Testis (tissue), 3 donors: ENCODE results near the gene PROC. TPM values are rescaled to one million over a fixed set of nuclear protein-coding genes. Genes with fewer than 3 reads are reported as not detected.

Source experiments
- DNase-seq: peaks from one replicate; pipeline ENCODE4 v3.0.0-alpha.2; 2019
- H3K27ac ChIP-seq, 2 donors: fragments of 200-600 bp; sonication (generic); one replicate each; pipeline ENCODE4 v1.5.1; 2019
- H3K27me3 ChIP-seq: fragments of 200-600 bp; sonication (generic); one replicate; pipeline ENCODE4 v1.5.1; 2019
- H3K36me3 ChIP-seq: fragments of 200-600 bp; sonication (generic); one replicate; pipeline ENCODE4 v1.5.1; 2017; ENCODE audit warnings: low read depth; ENCODE audit errors: missing control alignments
- H3K4me1 ChIP-seq: fragments of 200-600 bp; sonication (generic); one replicate; pipeline ENCODE4 v1.5.1; 2019
- H3K4me3 ChIP-seq, 2 donors: fragments of 200-600 bp; sonication (generic); one replicate each; pipeline ENCODE4 v1.5.1; 2017 to 2019
- H3K9me3 ChIP-seq: fragments of 200-600 bp; sonication (generic); one replicate; pipeline ENCODE4 v1.5.1; 2017
- POLR2A ChIP-seq: fragments of 450-650 bp; IDR thresholded peaks from one replicate; pipeline ENCODE4 v1.6.1; 2017; ENCODE audit warnings: antibody characterized with exemption, mild to moderate bottlenecking, moderate library complexity
- WGBS, 2 donors: methylation state at CpG; one replicate each; pipeline ENCODE4 v1.1.5; 2018; 5-methylcytosine and 5-hydroxymethylcytosine counted together
- intact Hi-C: fragments of 100-400 bp; cut with DNase I; formaldehyde crosslinking; loops from one replicate; pipeline ENCODE4 v1.15.1; 2023; ENCODE audit warnings: low total_unique reads
- polyA plus RNA-seq: library from polyadenylated mRNA; stranded (reverse); fragments of 350-450 nt; fragmentation: Illumina TruSeq; extraction: RNeasy Lipid Tissue Mini Kit (QIAGEN cat#74804); gene quantifications from one replicate; pipeline ENCODE4 v1.2.3, GENCODE V29; 2014; ENCODE audit warnings: low read depth, low replicate concordance; ENCODE audit not compliant: insufficient read depth
- total RNA-seq, 2 donors: library from RNA; depleted of rRNA; stranded (reverse); fragments of >200 nt; gene quantifications; one replicate each; pipeline ENCODE4 v1.2.3, GENCODE V29; 2016
- TF ChIP-seq, protein P1 (sequence below), 3 experiments: fragments of 450-650 bp in 2 of 3; fragments of 200-600 bp in 1 of 3; sonication (generic) in 1 of 3; IDR thresholded peaks; one replicate each; pipeline ENCODE4 v1.5.1; 2016 to 2019; ENCODE audit warnings: antibody characterized with exemption in 3 of 3, mild to moderate bottlenecking in 2 of 3, moderate library complexity in 1 of 3

The PROC gene
- total and polyA plus RNA-seq, 3 donors from 2014 or later: 0.63 TPM; not detected in 2

DNA sequence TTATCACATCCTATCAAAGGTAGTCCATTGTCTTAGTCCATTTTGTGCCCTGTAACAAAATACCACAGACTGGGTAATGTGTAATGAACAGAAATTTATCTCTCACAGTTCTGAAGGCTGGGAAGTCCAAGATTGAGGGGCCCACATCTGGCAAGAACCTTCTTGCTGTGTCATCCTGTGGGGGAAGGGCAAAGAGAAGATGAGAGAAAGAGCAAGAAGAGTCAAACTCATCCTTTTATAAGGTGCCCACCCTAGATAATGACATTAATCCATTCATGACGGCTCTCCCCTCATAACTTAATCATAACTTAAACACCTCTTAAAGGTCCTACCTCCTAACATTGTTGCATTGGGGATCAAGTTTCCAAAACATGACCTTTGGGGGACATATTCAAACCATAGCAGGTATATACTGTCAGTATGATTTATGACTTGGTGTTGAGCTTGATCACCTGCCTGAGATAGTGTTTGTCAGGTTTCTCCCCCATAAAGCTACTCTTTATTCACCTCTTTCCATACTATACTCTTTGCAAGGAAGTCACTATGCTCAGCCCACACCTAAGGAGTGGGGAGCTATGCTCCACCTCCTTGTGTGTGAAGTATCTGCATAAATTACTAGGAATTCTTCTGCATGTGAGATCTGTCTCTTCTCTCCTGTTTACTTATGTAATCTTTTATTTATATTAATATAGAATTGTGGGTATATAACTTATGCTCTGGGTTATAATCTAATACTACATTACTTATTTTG, 25.2 kb upstream of the PROC start:
- intact Hi-C loops: no loop called here
- H3K27ac ChIP-seq: no peak overlapping the region
- WGBS, 2 donors: 88 to 93% methylated on average over 1 of the region's 1 CpG
- H3K4me3 ChIP-seq: no peak overlapping the region
- no peaks in the 10 kb centered on the region for H3K9me3 ChIP-seq
- DNase-seq: no peak
- H3K27me3 ChIP-seq: no peaks in the 10 kb centered on the region
- no peaks in the 10 kb centered on the region for H3K36me3 ChIP-seq
- TF ChIP-seq, protein P1, sequence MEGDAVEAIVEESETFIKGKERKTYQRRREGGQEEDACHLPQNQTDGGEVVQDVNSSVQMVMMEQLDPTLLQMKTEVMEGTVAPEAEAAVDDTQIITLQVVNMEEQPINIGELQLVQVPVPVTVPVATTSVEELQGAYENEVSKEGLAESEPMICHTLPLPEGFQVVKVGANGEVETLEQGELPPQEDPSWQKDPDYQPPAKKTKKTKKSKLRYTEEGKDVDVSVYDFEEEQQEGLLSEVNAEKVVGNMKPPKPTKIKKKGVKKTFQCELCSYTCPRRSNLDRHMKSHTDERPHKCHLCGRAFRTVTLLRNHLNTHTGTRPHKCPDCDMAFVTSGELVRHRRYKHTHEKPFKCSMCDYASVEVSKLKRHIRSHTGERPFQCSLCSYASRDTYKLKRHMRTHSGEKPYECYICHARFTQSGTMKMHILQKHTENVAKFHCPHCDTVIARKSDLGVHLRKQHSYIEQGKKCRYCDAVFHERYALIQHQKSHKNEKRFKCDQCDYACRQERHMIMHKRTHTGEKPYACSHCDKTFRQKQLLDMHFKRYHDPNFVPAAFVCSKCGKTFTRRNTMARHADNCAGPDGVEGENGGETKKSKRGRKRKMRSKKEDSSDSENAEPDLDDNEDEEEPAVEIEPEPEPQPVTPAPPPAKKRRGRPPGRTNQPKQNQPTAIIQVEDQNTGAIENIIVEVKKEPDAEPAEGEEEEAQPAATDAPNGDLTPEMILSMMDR (IDR thresholded peaks at IDR 0.05): no peak
- H3K4me1 ChIP-seq: peaks cover 7% of the 10 kb centered on the region

DNA sequence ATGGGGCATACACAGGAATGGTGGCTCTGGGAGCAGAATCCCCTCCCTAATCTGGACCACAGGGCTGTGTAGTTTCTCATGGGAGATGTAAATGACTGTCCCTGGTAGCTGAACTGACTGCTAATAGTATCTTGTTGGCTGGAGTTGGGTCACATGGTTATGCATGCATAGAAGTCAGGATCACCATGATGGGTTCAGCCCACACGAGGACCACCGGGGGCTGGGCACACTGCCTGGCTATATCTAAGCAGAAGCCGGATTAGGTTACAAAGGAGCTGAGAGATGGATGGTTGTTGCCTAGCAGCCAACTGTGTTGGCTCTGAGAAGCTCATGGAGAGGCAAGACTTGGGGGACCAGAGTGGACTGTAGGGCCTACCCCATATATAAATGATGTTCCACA, 23.7 kb upstream of the PROC start:
- no peak overlapping the region for H3K27ac ChIP-seq
- H3K4me3 ChIP-seq: no peak overlapping the region
- no peaks in the 10 kb centered on the region for H3K4me1 ChIP-seq
- DNase-seq: no peak
- H3K9me3 ChIP-seq: no peaks in the 10 kb centered on the region
- 67 to 84% methylated on average over 3 of the region's 3 CpGs for WGBS, 2 donors
- no peaks in the 10 kb centered on the region for H3K36me3 ChIP-seq
- intact Hi-C loops: no loop called here
- TF ChIP-seq, protein P1 (IDR thresholded peaks at IDR 0.05): no peak
- TF ChIP-seq POLR2A: no peak
- no peaks in the 10 kb centered on the region for H3K27me3 ChIP-seq

DNA sequence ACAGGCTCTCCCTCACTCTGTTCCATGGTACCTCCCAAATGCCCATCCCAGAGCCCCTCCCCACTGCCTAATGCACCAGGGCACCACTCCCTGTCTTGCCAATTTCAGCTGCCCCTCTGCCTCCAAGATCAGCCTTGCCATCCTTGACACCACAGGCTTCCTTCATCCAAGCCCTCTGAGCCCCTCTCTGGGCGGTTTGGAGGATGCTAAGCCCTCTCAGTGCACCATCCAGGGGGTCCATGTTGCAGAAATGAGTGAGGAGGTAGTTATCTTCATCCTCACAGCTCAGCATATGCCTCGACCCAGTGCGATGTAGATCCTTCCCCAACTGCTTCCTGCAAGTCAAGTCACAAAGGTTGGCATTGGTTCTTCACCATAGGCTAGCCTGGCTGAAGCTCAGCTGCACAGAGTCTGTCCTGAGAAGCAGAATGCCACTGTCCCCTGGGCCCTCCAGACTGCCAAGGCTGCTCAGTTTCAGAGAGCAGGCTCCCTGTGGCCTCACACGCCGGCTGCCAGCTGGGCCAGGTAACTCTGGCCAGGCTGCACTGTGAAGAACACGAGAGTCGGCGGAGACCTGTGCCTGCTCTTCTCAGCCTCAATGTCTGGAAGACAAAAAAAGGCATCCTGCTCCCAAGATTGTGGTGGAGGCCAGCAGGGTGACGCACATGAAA, 20.5 kb upstream of the PROC start:
- Histone ChIP-seq H3K27me3 (no peaks in the 10 kb centered on the region), H3K4me1 (no peaks in the 10 kb centered on the region), H3K4me3 (no peak overlapping the region), H3K36me3 (no peaks in the 10 kb centered on the region), H3K27ac (no peak overlapping the region), H3K9me3 (no peaks in the 10 kb centered on the region)
- DNase-seq: no peak
- intact Hi-C loops: no loop called here
- WGBS, 2 donors: 87 to 88% methylated on average over 4 to 9 of the region's 9 CpGs
- TF ChIP-seq, protein P1 (IDR thresholded peaks at IDR 0.05): no peak
- TF ChIP-seq POLR2A: no peak

DNA sequence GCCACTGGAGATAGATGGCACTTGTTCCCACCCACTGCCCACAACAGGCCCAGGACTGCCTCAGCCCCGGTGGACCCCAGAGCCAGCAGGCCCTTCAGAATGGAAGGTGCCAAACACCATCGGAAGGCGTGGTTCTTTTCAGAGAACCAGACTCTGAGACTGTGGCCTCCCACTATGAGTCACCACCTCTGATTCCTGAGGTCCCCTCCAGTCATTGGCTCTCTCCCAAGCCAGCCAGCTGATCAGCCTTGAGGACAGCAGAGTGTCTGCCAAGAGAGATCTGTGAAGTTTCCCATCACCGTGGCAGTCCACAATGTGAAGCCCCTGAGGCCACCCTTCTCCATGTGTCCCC, 20.0 kb upstream of the PROC start:
- TF ChIP-seq, protein P1 (IDR thresholded peaks at IDR 0.05): no peak
- TF ChIP-seq POLR2A: no peak
- no peaks in the 10 kb centered on the region for H3K27me3 ChIP-seq
- DNase-seq: peak; percentile 86

DNA sequence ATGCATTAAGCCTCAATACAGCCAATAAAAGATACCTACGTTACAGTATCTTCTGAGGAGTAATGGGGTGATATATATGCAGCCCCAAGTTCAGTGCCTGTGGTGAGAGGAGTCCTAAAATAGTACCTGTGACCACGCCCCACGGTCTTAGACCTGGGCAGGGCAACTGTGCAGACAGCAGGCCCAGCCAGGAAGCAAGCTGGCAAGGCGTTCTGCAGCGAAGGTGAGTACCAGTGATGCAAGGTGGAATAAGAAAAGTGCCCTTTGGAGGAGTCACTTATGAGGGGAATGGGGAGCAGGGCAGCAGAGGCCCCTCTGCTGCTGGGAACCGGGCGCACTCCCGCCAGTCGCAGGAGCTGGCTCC, 17.7 kb upstream of the PROC start:
- DNase-seq: no peak
- no peaks in the 10 kb centered on the region for H3K27me3 ChIP-seq
- 58 to 61% methylated on average over 8 to 9 of the region's 9 CpGs for WGBS, 2 donors
- no peak for TF ChIP-seq POLR2A
- TF ChIP-seq, protein P1 (IDR thresholded peaks at IDR 0.05): no peak
- H3K4me3 ChIP-seq: peak overlapping the region in 1 of 2 donors; percentile 21
- H3K27ac ChIP-seq: no peak overlapping the region
- no peaks in the 10 kb centered on the region for H3K36me3 ChIP-seq
- intact Hi-C loops: no loop called here
- H3K4me1 ChIP-seq: no peaks in the 10 kb centered on the region
- H3K9me3 ChIP-seq: no peaks in the 10 kb centered on the region

More for the DNA sequence above, 20.0 kb upstream of the PROC start:
- H3K4me3 ChIP-seq: no peak overlapping the region
- no peak overlapping the region for H3K27ac ChIP-seq
- WGBS, 2 donors: 34 to 47% methylated on average over 2 to 4 of the region's 4 CpGs
- no peaks in the 10 kb centered on the region for H3K4me1 ChIP-seq
- no peaks in the 10 kb centered on the region for H3K9me3 ChIP-seq
- intact Hi-C loops: no loop called here
- H3K36me3 ChIP-seq: no peaks in the 10 kb centered on the region
